ENCODE measurements around the gene ATP8A1.

ATP8A1 gene

GRCh38 chr4:42646999-42647541 lies 9.8 kb downstream of the ATP8A1 start:
- DNase-seq, result no peak

- no peak for DNase-seq
These were observed 10.7 kb downstream of the ATP8A1 start for GRCh38 chr4:42646013-42646784.

- DNase-seq, result no peak
These were observed 12.0 kb downstream of the ATP8A1 start for GRCh38 chr4:42644897-42645296.

GRCh38 chr4:42643685-42644084 lies 13.2 kb downstream of the ATP8A1 start:
- no peak for DNase-seq

GRCh38 chr4:42642845-42643615 lies 13.9 kb downstream of the ATP8A1 start:
- DNase-seq, result no peak

- DNase-seq, result no peak
These were observed 14.7 kb downstream of the ATP8A1 start for GRCh38 chr4:42642101-42642797.

GRCh38 chr4:42641656-42642055 lies 15.2 kb downstream of the ATP8A1 start:
- no peak for DNase-seq

GRCh38 chr4:42641161-42641560 lies 15.7 kb downstream of the ATP8A1 start:
- no peak for DNase-seq

GRCh38 chr4:42640613-42641012 lies 16.3 kb downstream of the ATP8A1 start:
- DNase-seq, result no peak

- no peak for DNase-seq
These were observed 17.9 kb downstream of the ATP8A1 start for GRCh38 chr4:42638993-42639392.

GRCh38 chr4:42638321-42638720 lies 18.6 kb downstream of the ATP8A1 start:
- DNase-seq, result no peak

- DNase-seq, result no peak
These were observed 19.0 kb downstream of the ATP8A1 start for GRCh38 chr4:42637867-42638266.

- no peak for DNase-seq
These were observed 19.8 kb downstream of the ATP8A1 start for GRCh38 chr4:42637104-42637503.

- DNase-seq, result no peak
These were observed 20.3 kb downstream of the ATP8A1 start for GRCh38 chr4:42636645-42636949.

GRCh38 chr4:42633605-42634388 lies 23.1 kb downstream of the ATP8A1 start:
- no peak for DNase-seq

GRCh38 chr4:42632653-42633382 lies 24.1 kb downstream of the ATP8A1 start:
- DNase-seq, result no peak

GRCh38 chr4:42630908-42631307 lies 26.0 kb downstream of the ATP8A1 start:
- DNase-seq, result no peak

- DNase-seq, result no peak
These were observed 28.2 kb downstream of the ATP8A1 start for GRCh38 chr4:42628740-42629139.

- DNase-seq, result no peak
These were observed 28.8 kb downstream of the ATP8A1 start for GRCh38 chr4:42627885-42628646.

- DNase-seq, result no peak
These were observed 30.2 kb downstream of the ATP8A1 start for GRCh38 chr4:42626629-42627146.

- no peak for DNase-seq
These were observed 31.6 kb downstream of the ATP8A1 start for GRCh38 chr4:42625329-42625728.
